BLaER1 treated with 17β-estradiol and CSF1 and Interleukin-3, amounts not matched to agents 10 nM and 100 nM (cell line): Measurements from ENCODE around the gene NOP10.
"Not testable (repeated sequence)": the region's sequence is repeated elsewhere in the genome, so short reads cannot be mapped to it uniquely, and the experiment has no call there.

ENCODE experiments used
- H3K27ac ChIP-seq, 11 experiments: shearing (Covaris generic); formaldehyde crosslinking; 2 replicates each; pipeline ENCODE4 v1.8.1; 2022
- H3K27me3 ChIP-seq, 11 experiments: shearing (Covaris generic); formaldehyde crosslinking; 2 replicates each; pipeline ENCODE4 v1.8.1; 2022
- H3K36me3 ChIP-seq, 11 experiments: shearing (Covaris generic); formaldehyde crosslinking; 2 replicates each; pipeline ENCODE4 v1.8.1; 2022
- H3K4me1 ChIP-seq, 10 experiments: shearing (Covaris generic); formaldehyde crosslinking; 2 replicates each; pipeline ENCODE4 v1.8.1; 2022
- H3K4me2 ChIP-seq, 11 experiments: shearing (Covaris generic); formaldehyde crosslinking; 2 replicates each; pipeline ENCODE4 v1.8.1; 2022
- H3K4me3 ChIP-seq, 10 experiments: shearing (Covaris generic); formaldehyde crosslinking; 2 replicates each; pipeline ENCODE4 v1.8.1; 2022
- H3K9ac ChIP-seq, 11 experiments: shearing (Covaris generic); formaldehyde crosslinking; 2 replicates each; pipeline ENCODE4 v1.8.1; 2022
- H3K9me3 ChIP-seq, 11 experiments: shearing (Covaris generic); formaldehyde crosslinking; replicated peaks in 1 of 11; 2 replicates each; pipeline ENCODE4 v1.8.1; 2022
- H4K20me1 ChIP-seq, 11 experiments: shearing (Covaris generic); formaldehyde crosslinking; 2 replicates each; pipeline ENCODE4 v1.8.1; 2022
- Cebpa-rat ChIP-seq, 11 experiments: shearing (Covaris generic); IDR thresholded peaks; 2 replicates each; pipeline ENCODE4 v1.8.1; 2022

The NOP10 gene

GRCh38 chr15:34361278-34361677 lies 18.3 kb upstream of the NOP10 start:
- H3K27me3 ChIP-seq: no peaks in the 10 kb centered on the region
- H3K9me3 ChIP-seq: no peaks in the 10 kb centered on the region
- H3K36me3 ChIP-seq: peaks cover 66 to 83% (median 74%) of the 10 kb centered on the region in 11 experiments

GRCh38 chr15:34360298-34360697 lies 17.4 kb upstream of the NOP10 start:
- no peak overlapping the region for H3K4me2 ChIP-seq
- H3K27ac ChIP-seq: no peak overlapping the region
- no peak overlapping the region for H3K4me3 ChIP-seq
- peaks cover 21 to 44% (median 30%) of the 10 kb centered on the region in 10 experiments for H3K4me1 ChIP-seq
- peaks cover 0 to 46% (median 6%) of the 10 kb centered on the region in 11 experiments; a peak in 11 of 22 replicates for H4K20me1 ChIP-seq
- no peaks in the 10 kb centered on the region for H3K9me3 ChIP-seq
- H3K36me3 ChIP-seq: peaks cover 76 to 93% (median 83%) of the 10 kb centered on the region in 11 experiments
- no peak for TF ChIP-seq Cebpa-rat (IDR thresholded peaks at IDR 0.05)
- H3K9ac ChIP-seq: no peak overlapping the region
- no peaks in the 10 kb centered on the region for H3K27me3 ChIP-seq

More at GRCh38 chr15:34361278-34361677, 18.3 kb upstream of the NOP10 start:
- no peak for TF ChIP-seq Cebpa-rat (IDR thresholded peaks at IDR 0.05)
- H3K27ac ChIP-seq: no peak overlapping the region
- no peak overlapping the region for H3K4me2 ChIP-seq
- H4K20me1 ChIP-seq: peaks cover 0 to 56% (median 15%) of the 10 kb centered on the region in 11 experiments; a peak in 15 of 22 replicates
- no peak overlapping the region for H3K9ac ChIP-seq
- H3K4me3 ChIP-seq: no peak overlapping the region
- peaks cover 30 to 49% (median 40%) of the 10 kb centered on the region in 10 experiments for H3K4me1 ChIP-seq

- Histone ChIP-seq H3K4me2 (no peak overlapping the region), H4K20me1 (peaks cover 0 to 38% (median 0%) of the 10 kb centered on the region in 11 experiments; a peak in 7 of 22 replicates), H3K4me1 (peaks cover 13 to 37% (median 22%) of the 10 kb centered on the region in 10 experiments), H3K36me3 (peaks cover 77 to 99% (median 91%) of the 10 kb centered on the region in 11 experiments), H3K9ac (no peak overlapping the region), H3K9me3 (no peaks in the 10 kb centered on the region), H3K4me3 (no peak overlapping the region), H3K27ac (no peak overlapping the region), H3K27me3 (no peaks in the 10 kb centered on the region)
- no peak for TF ChIP-seq Cebpa-rat (IDR thresholded peaks at IDR 0.05)
Measured at GRCh38 chr15:34359416-34359815, 16.5 kb upstream of the NOP10 start.

- Histone ChIP-seq H3K4me3 (no peak overlapping the region), H3K9me3 (no peaks in the 10 kb centered on the region), H3K4me2 (no peak overlapping the region), H3K36me3 (peaks cover 77 to 100% (median 93%) of the 10 kb centered on the region in 11 experiments), H3K9ac (no peak overlapping the region), H3K4me1 (peaks cover 11 to 33% (median 18%) of the 10 kb centered on the region in 10 experiments), H3K27me3 (no peaks in the 10 kb centered on the region), H3K27ac (no peak overlapping the region), H4K20me1 (peaks cover 0 to 38% (median 0%) of the 10 kb centered on the region in 11 experiments; a peak in 7 of 22 replicates)
- no peak for TF ChIP-seq Cebpa-rat (IDR thresholded peaks at IDR 0.05)
Measured at GRCh38 chr15:34358948-34359347, 16.0 kb upstream of the NOP10 start.

- Histone ChIP-seq H4K20me1 (peaks cover 0 to 36% (median 0%) of the 10 kb centered on the region in 11 experiments; a peak in 6 of 22 replicates), H3K9me3 (no peaks in the 10 kb centered on the region)
Measured at GRCh38 chr15:34358367-34358766, 15.4 kb upstream of the NOP10 start.

GRCh38 chr15:34357653-34358052 lies 14.7 kb upstream of the NOP10 start:
- no peak overlapping the region for H3K4me3 ChIP-seq
- H3K9me3 ChIP-seq: no peaks in the 10 kb centered on the region
- peaks cover 5 to 20% (median 7%) of the 10 kb centered on the region in 10 experiments; a peak in 19 of 20 replicates for H3K4me1 ChIP-seq
- no peak overlapping the region for H3K9ac ChIP-seq
- H3K36me3 ChIP-seq: peaks cover 67 to 97% (median 88%) of the 10 kb centered on the region in 11 experiments
- no peak overlapping the region for H3K27ac ChIP-seq
- no peak overlapping the region for H3K4me2 ChIP-seq
- no peaks in the 10 kb centered on the region for H3K27me3 ChIP-seq
- peaks cover 0 to 29% (median 0%) of the 10 kb centered on the region in 11 experiments; a peak in 5 of 22 replicates for H4K20me1 ChIP-seq
- no peak for TF ChIP-seq Cebpa-rat (IDR thresholded peaks at IDR 0.05)

More at GRCh38 chr15:34358367-34358766, 15.4 kb upstream of the NOP10 start:
- no peak overlapping the region for H3K4me2 ChIP-seq
- H3K27ac ChIP-seq: no peak overlapping the region
- no peak overlapping the region for H3K4me3 ChIP-seq
- TF ChIP-seq Cebpa-rat (IDR thresholded peaks at IDR 0.05): no peak
- H3K36me3 ChIP-seq: peaks cover 73 to 100% (median 93%) of the 10 kb centered on the region in 11 experiments
- H3K9ac ChIP-seq: no peak overlapping the region
- peaks cover 11 to 27% (median 13%) of the 10 kb centered on the region in 10 experiments for H3K4me1 ChIP-seq
- no peaks in the 10 kb centered on the region for H3K27me3 ChIP-seq

- H3K27me3 ChIP-seq: no peaks in the 10 kb centered on the region
- peaks cover 50 to 73% (median 69%) of the 10 kb centered on the region in 11 experiments for H3K36me3 ChIP-seq
- H3K9me3 ChIP-seq: no peaks in the 10 kb centered on the region
- H3K4me3 ChIP-seq: no peak overlapping the region
- no peak overlapping the region for H3K9ac ChIP-seq
- no peak overlapping the region for H3K27ac ChIP-seq
- peaks cover 0 to 25% (median 0%) of the 10 kb centered on the region in 11 experiments; a peak in 4 of 22 replicates for H4K20me1 ChIP-seq
- no peak overlapping the region for H3K4me2 ChIP-seq
- TF ChIP-seq Cebpa-rat (IDR thresholded peaks at IDR 0.05): no peak
- H3K4me1 ChIP-seq: peaks cover 0 to 14% (median 0%) of the 10 kb centered on the region in 10 experiments; a peak in 4 of 20 replicates
Measured at GRCh38 chr15:34355241-34355640, 12.3 kb upstream of the NOP10 start.

- peaks cover 0 to 14% (median 0%) of the 10 kb centered on the region in 10 experiments; a peak in 4 of 20 replicates for H3K4me1 ChIP-seq
- H3K4me3 ChIP-seq: no peak overlapping the region
- no peak for TF ChIP-seq Cebpa-rat (IDR thresholded peaks at IDR 0.05)
- no peaks in the 10 kb centered on the region for H3K27me3 ChIP-seq
- no peaks in the 10 kb centered on the region for H3K9me3 ChIP-seq
- H4K20me1 ChIP-seq: peaks cover 0 to 16% (median 0%) of the 10 kb centered on the region in 11 experiments; a peak in 4 of 22 replicates
- no peak overlapping the region for H3K4me2 ChIP-seq
- no peak overlapping the region for H3K9ac ChIP-seq
- H3K27ac ChIP-seq: no peak overlapping the region
- peaks cover 41 to 63% (median 60%) of the 10 kb centered on the region in 11 experiments for H3K36me3 ChIP-seq
Measured at GRCh38 chr15:34354286-34354685, 11.3 kb upstream of the NOP10 start.

- peaks cover 0 to 14% (median 0%) of the 10 kb centered on the region in 10 experiments; a peak in 4 of 20 replicates for H3K4me1 ChIP-seq
- TF ChIP-seq Cebpa-rat (IDR thresholded peaks at IDR 0.05): no peak
- H3K36me3 ChIP-seq: peaks cover 34 to 57% (median 53%) of the 10 kb centered on the region in 11 experiments
- no peaks in the 10 kb centered on the region for H3K27me3 ChIP-seq
- H3K9me3 ChIP-seq: no peaks in the 10 kb centered on the region
- no peak overlapping the region; a peak in 1 of 22 replicates for H3K27ac ChIP-seq
- H3K4me3 ChIP-seq: no peak overlapping the region
- H4K20me1 ChIP-seq: peaks cover 0 to 9% (median 0%) of the 10 kb centered on the region in 11 experiments; a peak in 2 of 22 replicates
- no peak overlapping the region for H3K9ac ChIP-seq
- no peak overlapping the region for H3K4me2 ChIP-seq
Measured at GRCh38 chr15:34353627-34354026, 10.7 kb upstream of the NOP10 start.

- H3K9ac ChIP-seq, H3K4me2 ChIP-seq, H3K27ac ChIP-seq, H3K4me3 ChIP-seq, H3K27me3 ChIP-seq, H4K20me1 ChIP-seq, H3K9me3 ChIP-seq: not testable (repeated sequence)
- Histone ChIP-seq H3K36me3 (peaks cover 28 to 50% (median 47%) of the 10 kb centered on the region in 11 experiments), H3K4me1 (peaks cover 0 to 14% (median 0%) of the 10 kb centered on the region in 10 experiments; a peak in 4 of 20 replicates)
Measured at GRCh38 chr15:34352996-34353395, 10.1 kb upstream of the NOP10 start.
